Measurements from ENCODE around the gene TNNT3.

Gene TNNT3

DNA sequence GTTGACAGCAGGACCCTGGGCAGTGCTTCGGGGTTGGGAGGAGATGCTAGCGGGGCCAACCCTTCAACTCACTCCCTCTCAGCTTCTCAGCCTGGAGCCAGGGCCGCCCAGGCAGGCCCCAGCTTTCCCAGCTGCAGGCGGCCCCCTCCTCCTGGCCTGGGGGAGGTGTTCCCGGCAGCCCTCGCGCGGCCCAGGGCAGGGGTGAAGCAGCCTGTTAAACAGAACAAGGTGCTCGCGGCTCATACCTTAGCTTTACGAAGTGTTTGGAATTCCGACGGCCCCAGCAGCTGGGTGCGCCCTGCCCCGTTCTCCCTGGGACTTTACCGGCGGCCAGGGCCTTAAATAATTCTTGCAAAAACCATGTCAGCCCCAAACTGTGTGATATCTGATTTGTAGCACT is 44.8 kb downstream of the TNNT3 start:
- DNase-seq, result no peak

DNA sequence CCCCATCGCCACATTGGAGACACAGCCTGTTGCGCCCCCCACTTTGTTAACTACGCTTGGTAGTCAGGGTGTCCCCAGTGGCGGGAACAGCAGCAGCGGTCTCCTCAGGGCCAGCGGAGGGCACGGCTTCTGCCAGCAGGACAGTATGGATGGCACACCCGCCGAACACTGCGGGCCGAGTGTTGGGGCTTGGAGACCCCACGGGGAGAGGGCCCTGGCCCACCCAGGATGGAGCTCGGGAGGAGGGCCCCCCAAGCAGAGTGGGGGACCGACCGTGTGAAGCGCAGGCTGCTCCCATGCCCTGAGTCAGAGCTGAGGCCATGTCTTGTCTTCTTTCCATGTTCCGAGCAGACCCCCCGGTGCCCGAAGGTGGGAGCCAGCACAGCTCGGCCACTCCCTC is 45.5 kb downstream of the TNNT3 start:
- DNase-seq, result no peak

DNA sequence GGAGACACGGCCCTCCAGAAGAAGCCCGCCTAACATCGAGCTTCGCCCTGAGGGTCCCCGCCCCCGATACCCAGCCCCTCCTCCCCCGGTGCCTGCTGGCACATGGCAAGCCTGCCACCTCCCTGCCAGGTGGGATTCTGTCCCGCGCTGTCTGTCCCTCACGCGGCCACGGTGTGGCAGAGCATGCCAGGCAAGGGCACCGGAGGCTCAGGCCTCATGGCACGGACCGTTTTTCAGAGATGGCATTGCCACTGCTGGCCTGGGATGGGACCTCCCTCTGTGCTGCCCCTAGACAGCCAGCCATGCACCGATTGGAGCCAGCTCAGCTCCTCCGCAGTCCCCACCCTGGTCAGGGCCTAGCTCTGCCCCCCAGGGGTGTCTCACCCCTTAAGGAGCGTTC is 47.0 kb downstream of the TNNT3 start:
- DNase-seq, result no peak

DNA sequence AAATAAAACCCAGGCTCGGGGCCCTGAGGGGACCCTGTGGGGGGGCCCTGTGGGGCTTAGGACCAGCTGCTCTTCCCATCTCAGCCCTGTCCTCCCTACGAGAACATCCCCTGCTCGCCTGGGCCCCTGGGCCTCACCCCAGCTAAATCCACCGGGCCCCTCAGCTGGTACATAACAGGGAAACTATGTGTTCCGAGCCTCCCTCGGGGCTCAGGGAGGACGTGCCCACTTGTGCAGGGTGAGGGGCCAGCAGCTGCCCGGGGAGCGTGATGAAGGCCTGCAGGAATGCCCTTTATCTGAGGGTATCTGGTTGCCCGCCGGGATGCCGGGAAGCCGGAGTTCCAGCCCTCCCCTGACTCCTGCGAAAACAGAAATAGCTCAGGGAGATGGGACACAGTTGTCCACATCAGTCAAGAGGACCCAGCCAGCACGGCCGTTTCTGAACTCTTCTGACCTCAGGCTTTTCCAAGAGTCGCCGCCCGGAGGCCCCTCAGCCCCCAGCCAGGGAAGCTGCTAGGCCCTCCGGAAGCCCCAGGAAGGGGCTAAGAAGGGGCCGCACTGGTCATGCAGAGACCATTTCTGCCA is 48.2 kb downstream of the TNNT3 start:
- DNase-seq, result no peak

DNA sequence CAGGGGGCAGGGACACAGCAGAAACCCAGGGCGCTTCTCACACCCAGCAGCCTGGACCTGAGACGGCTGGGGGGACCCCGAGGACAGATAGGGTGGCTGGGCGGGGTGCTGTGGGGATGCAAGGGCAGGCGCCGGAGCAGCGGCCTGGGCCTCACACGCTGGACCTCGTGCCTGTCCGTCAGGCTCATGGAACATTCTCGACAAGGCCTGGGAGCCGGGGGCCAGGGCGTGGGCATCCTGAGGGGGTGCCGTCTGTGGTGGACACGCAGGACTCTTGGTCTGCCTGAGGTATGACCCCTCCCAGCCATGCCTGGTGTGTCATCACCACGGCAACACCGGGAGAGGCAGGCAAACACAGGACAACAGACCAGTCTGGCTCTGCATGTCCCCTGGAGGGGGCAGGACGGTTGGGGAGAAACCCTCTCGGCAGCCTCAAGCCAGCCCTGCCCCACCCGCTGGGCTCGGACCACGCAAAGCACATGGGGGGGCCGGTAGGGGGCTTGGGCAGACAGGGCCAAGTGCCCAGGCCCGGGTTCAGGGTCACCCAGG is 49.0 kb downstream of the TNNT3 start:
- no peak for DNase-seq

DNA sequence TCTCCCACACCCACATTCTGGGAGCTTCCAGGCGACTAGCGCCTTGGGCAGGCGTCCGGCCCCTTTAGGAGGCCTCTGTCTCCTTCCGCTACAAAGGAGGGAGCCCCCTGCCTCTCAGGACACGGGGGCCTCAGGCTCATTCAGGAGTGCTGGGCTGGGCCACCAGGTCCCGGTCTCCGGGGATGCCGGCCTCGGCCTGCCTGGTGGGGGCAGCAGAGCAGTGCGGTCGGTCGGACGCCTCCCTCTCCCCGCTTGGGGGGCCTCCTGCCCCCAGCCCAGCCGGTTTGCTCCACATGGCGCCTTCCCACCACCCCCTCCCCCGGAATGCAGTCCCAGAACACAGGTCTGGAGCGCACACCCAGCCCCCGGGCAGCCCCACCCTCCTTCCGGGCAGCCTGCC is 49.5 kb downstream of the TNNT3 start:
- no peak for DNase-seq

DNA sequence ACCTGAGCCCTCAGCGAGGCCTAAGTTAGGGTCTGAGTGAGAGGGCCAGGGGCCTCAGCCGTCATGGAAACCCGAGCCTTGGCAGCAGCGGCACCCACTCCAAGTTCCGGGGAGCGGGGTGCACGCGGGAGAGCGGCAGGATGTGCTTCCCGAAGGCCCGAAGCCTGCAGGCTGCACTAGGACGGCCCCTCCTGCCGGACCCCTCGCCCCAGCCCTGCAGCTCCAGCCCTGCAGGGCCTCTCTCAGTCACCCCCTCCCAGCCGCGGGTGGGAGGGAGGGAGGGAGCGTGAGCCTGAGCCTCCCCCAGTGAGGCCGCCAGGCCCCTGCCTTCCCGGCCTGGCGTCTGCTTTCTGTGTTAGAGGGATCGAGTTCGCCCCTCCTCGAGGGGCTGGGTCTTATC is 50.3 kb downstream of the TNNT3 start:
- no peak for DNase-seq

DNA sequence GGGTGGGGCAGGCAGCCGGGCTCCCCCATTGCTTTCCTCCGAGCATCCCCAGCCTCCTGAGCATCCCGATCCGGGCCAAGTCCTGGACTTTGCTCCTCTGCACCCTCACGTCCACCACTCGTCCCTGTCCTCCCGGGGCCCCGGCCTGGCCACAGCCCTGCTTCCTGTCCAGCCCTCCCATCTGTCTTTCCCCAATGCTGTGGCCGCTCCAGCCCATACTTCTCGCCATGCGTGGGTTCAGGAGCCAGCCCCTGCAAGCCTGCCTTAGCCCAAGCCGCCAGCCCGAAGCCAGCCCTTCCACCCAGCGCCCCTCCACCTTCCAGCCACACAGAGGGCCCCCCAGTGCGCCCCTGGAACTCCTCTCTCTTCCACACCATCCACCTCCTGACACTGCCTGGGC is 51.5 kb downstream of the TNNT3 start:
- no peak for DNase-seq

DNA sequence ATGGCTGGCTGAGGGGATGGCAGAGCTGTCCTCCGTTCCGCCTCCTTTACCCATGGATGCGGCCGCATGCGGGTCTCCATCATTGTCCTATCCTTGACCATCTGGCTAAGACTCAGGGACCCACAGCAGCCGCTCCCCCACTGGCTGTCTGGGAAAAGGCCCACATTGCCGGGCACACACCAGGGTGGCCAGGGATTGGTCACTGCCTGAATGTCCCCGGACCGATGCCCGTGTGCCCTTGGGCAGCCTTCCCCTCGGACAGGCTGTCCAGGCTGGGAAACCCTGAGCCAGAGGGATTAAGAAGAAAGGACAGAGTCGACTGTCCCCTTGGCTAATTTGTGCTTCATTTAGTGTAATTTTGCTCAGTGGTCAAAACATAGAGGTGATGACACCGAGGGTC is 55.7 kb downstream of the TNNT3 start:
- DNase-seq, result no peak

DNA sequence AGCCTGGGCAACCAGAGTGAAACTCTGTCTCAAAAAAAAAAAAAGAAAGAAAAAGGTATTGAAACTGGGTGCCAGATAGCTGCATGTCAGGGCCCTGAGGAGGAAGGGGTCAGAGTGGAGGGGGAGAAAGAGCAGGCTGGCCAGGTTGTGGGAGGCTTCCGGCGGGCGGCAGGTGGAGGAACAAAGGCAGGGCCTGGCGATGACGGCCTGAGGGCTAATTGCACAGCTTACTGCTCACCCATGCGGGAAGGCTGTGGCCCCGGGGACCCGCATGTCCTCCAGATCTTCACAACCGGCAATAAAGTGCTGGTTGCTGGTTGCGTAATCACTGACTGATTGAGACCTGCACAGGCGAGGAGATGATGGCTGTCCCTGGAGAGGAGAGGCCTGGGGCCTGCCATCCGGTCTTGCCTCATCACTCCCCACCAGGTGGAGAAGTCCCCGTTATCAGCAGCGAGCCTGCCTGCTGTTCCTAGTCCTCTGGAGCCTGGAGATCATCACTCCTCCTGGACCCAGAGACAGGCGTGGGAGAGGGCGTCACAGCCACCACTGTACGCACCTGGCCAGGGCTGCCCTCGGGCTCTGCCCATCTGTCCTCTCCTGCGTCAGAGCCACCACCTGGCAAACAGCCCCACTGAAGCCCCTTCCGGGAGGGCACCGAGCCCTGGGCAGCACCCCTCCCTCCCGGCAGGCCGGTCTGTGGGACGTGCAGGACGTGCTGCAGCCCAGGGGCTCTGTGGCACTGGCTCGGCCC is 59.4 kb downstream of the TNNT3 start:
- DNase-seq, result no peak

DNA sequence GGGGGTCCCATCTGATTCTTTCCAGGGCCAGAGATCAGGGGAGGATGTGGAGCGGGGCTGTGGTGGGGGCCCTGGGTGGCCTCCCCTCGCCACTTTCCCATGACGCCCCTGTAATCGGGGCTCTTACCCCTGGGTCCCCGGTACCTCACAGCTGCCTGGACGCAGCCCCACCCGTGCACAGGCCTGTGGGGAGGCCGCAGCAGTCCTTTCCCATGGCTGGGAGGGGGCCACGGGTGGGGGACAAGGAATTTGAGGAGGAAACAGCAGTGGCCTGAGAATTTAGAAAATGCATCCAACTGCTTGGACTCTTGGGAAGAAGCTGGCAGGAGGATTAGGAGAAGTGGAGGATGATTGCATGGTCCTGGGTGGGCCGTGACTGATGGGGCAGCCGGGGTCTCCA is 60.1 kb downstream of the TNNT3 start:
- no peak for DNase-seq

DNA sequence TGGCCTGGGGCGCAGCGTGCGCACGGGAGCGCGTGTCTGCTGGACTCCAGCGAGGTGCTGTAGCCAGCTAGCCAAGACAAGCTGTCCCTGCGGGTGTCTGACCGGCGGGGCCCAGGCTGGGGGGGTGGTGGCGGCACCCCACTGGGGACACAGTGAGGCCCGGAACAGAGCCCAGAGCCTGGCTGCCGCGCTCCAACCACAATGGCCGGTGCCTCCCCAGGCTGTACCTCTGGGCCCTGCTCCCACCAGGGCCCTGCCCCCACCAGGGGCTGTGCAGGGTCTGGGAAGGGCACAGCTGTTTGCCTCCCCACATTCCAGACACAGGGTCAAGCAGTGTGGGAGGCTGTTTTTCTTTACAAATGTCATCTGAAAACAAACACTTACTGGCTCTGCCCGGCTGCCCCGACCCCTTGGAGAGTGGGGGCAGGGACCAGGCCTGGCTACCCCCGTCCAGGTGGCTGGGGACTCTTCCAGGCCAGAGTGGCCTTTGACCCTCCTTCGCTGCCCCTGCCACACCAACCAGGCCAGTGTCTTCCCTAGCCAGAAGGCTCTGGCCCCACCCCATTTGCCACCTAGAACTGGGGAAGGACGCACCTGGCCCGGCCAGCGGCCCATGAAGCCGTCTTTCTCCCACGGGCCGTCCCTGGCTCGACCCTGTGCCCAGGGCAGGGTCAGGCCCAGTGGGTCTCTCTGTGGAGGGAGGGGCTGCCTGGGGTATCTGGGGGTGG is 63.5 kb downstream of the TNNT3 start:
- DNase-seq, result no peak

DNA sequence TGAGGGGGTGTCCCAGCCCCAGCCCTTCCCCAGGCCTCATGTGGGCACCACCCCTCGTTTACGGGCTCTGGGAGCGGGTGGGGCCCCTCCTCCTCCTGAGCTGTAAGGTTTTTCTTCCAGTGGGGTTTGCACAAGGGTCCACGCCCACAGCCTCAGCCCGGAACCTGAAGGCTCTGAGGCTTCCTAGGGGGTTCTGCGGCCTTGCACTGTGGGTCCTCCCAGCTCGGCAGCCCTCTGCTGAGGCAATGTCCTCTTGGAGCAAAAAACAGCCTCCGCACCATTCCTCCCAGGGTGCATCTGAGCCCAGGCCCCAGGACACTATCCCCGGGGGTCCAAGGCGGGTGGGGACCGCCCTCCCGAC is 64.1 kb downstream of the TNNT3 start:
- no peak for DNase-seq

DNA sequence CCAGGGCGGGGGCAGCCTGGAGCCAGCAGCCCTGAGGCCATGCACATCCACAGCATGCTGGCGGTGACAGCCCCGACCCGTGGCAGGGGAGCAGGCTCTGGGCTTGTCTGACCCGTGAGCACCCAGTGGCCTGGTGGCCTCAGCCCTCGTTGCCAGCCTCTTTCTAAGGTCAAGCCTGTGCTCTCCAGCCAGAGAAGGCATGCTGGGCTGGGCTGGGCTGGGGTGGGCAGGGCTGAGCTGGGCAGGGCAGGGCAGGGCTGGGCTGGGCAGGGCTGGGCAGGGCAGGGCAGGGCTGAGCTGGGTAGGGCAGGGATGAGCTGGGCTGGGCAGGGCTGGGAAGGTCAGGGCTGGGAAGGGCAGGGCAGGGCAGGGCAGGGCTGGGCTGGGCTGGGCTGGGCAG is 67.5 kb downstream of the TNNT3 start:
- no peak for DNase-seq

DNA sequence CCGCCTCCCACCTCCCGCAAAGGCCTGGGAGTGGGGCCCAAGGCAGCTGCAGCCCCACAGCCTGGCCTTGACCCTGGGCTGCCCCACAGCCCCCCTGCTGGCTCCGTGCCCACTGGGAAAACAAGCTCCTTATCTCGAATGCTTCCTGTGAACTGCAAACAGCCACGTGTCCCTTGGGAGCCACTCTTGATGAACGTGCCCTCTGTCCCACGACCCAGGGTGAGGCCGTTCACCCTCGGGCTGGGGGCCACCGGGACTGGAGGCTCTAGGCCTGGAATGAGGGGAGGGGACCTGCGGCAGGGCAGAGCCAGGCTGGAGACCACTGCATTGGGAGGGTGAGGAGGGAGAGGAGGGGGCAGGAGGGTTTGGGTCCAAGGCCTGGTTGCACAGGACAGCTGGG is 68.7 kb downstream of the TNNT3 start:
- no peak for DNase-seq
